ENCODE measurements around the gene SRCIN1. TPM values are rescaled to one million over a fixed set of nuclear protein-coding genes. Genes with fewer than 3 reads are reported as not detected.

SRCIN1 gene
- total RNA-seq, 1 donor from 2014 or later: 8.4 TPM

- Mint-ChIP-seq H3K4me3 (no peak overlapping the region), H3K27ac (ENCODE audit: unreplicated experiment) (no peak overlapping the region), H3K36me3 (ENCODE audit: low read depth) (no peaks in the 10 kb centered on the region), H3K27me3 (ENCODE audit: low read depth) (no peaks in the 10 kb centered on the region), H3K9me3 (no peaks in the 10 kb centered on the region), H3K4me1 (no peaks in the 10 kb centered on the region)
- no peak for TF ChIP-seq CTCF (conservative IDR thresholded peaks at IDR 0.05)
- DNase-seq (ENCODE audit: low read depth, low spot score): no peak
These were observed 61.4 kb downstream of the SRCIN1 start for GRCh38 chr17:38544175-38544838.

GRCh38 chr17:38543403-38544174, 62.2 kb downstream of the SRCIN1 start:
- Mint-ChIP-seq H3K4me3 (no peak overlapping the region), H3K27ac (ENCODE audit: unreplicated experiment) (no peak overlapping the region), H3K27me3 (ENCODE audit: low read depth) (no peaks in the 10 kb centered on the region), H3K36me3 (ENCODE audit: low read depth) (no peaks in the 10 kb centered on the region), H3K4me1 (no peaks in the 10 kb centered on the region), H3K9me3 (no peaks in the 10 kb centered on the region)
- DNase-seq (ENCODE audit: low read depth, low spot score): no peak
- TF ChIP-seq CTCF (conservative IDR thresholded peaks at IDR 0.05): no peak

- Mint-ChIP-seq H3K27ac (ENCODE audit: unreplicated experiment) (no peak overlapping the region), H3K4me1 (no peaks in the 10 kb centered on the region), H3K4me3 (no peak overlapping the region), H3K9me3 (no peaks in the 10 kb centered on the region), H3K36me3 (ENCODE audit: low read depth) (no peaks in the 10 kb centered on the region), H3K27me3 (ENCODE audit: low read depth) (no peaks in the 10 kb centered on the region)
- no peak for TF ChIP-seq CTCF (conservative IDR thresholded peaks at IDR 0.05)
- DNase-seq (ENCODE audit: low read depth, low spot score): no peak
These were observed 63.5 kb downstream of the SRCIN1 start for GRCh38 chr17:38542286-38542685.

- Mint-ChIP-seq H3K4me1 (peaks cover 4% of the 10 kb centered on the region), H3K9me3 (no peaks in the 10 kb centered on the region), H3K27me3 (ENCODE audit: low read depth) (no peaks in the 10 kb centered on the region), H3K27ac (ENCODE audit: unreplicated experiment) (peak overlapping the region; percentile 27), H3K36me3 (ENCODE audit: low read depth) (no peaks in the 10 kb centered on the region), H3K4me3 (no peak overlapping the region)
- TF ChIP-seq CTCF (conservative IDR thresholded peaks at IDR 0.05): no peak
- DNase-seq (ENCODE audit: low read depth, low spot score): no peak
These were observed 64.5 kb downstream of the SRCIN1 start for GRCh38 chr17:38541281-38541680.

GRCh38 chr17:38540514-38541045, 65.2 kb downstream of the SRCIN1 start:
- Mint-ChIP-seq H3K27me3 (ENCODE audit: low read depth) (no peaks in the 10 kb centered on the region), H3K36me3 (ENCODE audit: low read depth) (no peaks in the 10 kb centered on the region), H3K27ac (ENCODE audit: unreplicated experiment) (no peak overlapping the region), H3K9me3 (no peaks in the 10 kb centered on the region), H3K4me1 (peaks cover 11% of the 10 kb centered on the region), H3K4me3 (no peak overlapping the region)
- no peak for DNase-seq (ENCODE audit: low read depth, low spot score)
- no peak for TF ChIP-seq CTCF (conservative IDR thresholded peaks at IDR 0.05)
